ENCODE measurements around the gene DNAH10. TPM values are rescaled to one million over a fixed set of nuclear protein-coding genes. Genes with fewer than 3 reads are reported as not detected.

The DNAH10 gene
- total RNA-seq, 1 experiment from 2014 or later: 0.17 TPM

GRCh38 chr12:123979566-123979965 is 217.5 kb downstream of the DNAH10 start:
- Histone ChIP-seq H3K4me2 (ENCODE audit: insufficient read depth, insufficient read length, low read length) (no peak overlapping the region), H3K27ac (ENCODE audit: insufficient read length, low read depth, low read length) (no peak overlapping the region), H3T11ph (ENCODE audit: low read length) (no peak overlapping the region), H3K4ac (ENCODE audit: low read depth, low read length) (no peak overlapping the region), H4K91ac (ENCODE audit: insufficient read length, low read depth, low read length) (no peak overlapping the region), H2BK5ac (ENCODE audit: insufficient read length, low read length) (no peak overlapping the region), H3K18ac (ENCODE audit: insufficient read length, low read depth, low read length) (no peak overlapping the region), H2AK5ac (ENCODE audit: insufficient read length, low read length) (no peak overlapping the region), H3K9ac (ENCODE audit: extremely low read depth, insufficient read length, low read length) (no peak overlapping the region), H2BK120ac (ENCODE audit: low read depth, low read length, poor library complexity, severe bottlenecking) (no peak overlapping the region), H3K4me1 (ENCODE audit: insufficient read depth, low read length) (no peaks in the 10 kb centered on the region), H3K27me3 (ENCODE audit: insufficient read depth, low read length) (peaks cover 8% of the 10 kb centered on the region), H3K79me1 (ENCODE audit: insufficient read depth, low read depth, low read length, poor library complexity, severe bottlenecking) (peaks cover 2% of the 10 kb centered on the region), H3K9me3 (ENCODE audit: control insufficient read depth, low read depth, low read length) (no peaks in the 10 kb centered on the region), H3K79me2 (ENCODE audit: insufficient read depth, low read length) (no peaks in the 10 kb centered on the region), H3K23me2 (ENCODE audit: insufficient read length, low read depth, low read length, poor library complexity, severe bottlenecking) (no peaks in the 10 kb centered on the region), H2AFZ (ENCODE audit: low read length) (no peak overlapping the region), H2BK12ac (ENCODE audit: insufficient read length, low read depth, low read length) (no peak overlapping the region), H2BK20ac (ENCODE audit: low read depth, low read length, poor library complexity, severe bottlenecking) (no peak overlapping the region), H3K14ac (ENCODE audit: insufficient read depth, low read length) (no peak overlapping the region), H2BK15ac (ENCODE audit: low read depth, low read length) (no peak overlapping the region), H3K23ac (ENCODE audit: insufficient read length, low read depth, low read length) (no peak overlapping the region), H4K20me1 (ENCODE audit: control insufficient read depth, insufficient read depth, insufficient read length) (no peaks in the 10 kb centered on the region), H3K56ac (ENCODE audit: insufficient read length, low read depth, low read length) (no peak overlapping the region), H4K8ac (replicated peaks; ENCODE audit: insufficient read length, low read depth, low read length) (no peak overlapping the region), H4K5ac (ENCODE audit: insufficient read length, low read depth, low read length) (no peak overlapping the region)
- no peak for DNase-seq
- H3K4me1 Mint-ChIP-seq: peaks cover under 1 to 17% of the 10 kb centered on the region in 2 experiments; a peak in 3 of 4 replicates
- no CpG with 5 or more reads among the region's 6 CpGs for WGBS (ENCODE audit: extremely low coverage, insufficient read length, low lambda C conversion rate)
- peaks cover 7 to 20% (median 15%) of the 10 kb centered on the region in 3 experiments; a peak in 6 of 7 replicates for H3K36me3 Mint-ChIP-seq (ENCODE audit: insufficient read depth in 1 of 3, low read depth in 3 of 3)
- no peaks in the 10 kb centered on the region for H3K9me3 Mint-ChIP-seq
- no peak overlapping the region for H3K4me3 Mint-ChIP-seq
- TF ChIP-seq CTCF (conservative IDR thresholded peaks at IDR 0.05): no peak
- H3K27me3 Mint-ChIP-seq (ENCODE audit: low read depth): peaks cover 74% of the 10 kb centered on the region
- H3K27ac Mint-ChIP-seq: no peak overlapping the region

Data from H9 (cell line).